K562 (cell line): Measurements from ENCODE around the gene SLC17A1. TPM values are rescaled to one million over a fixed set of nuclear protein-coding genes. Genes with fewer than 3 reads are reported as not detected.

Source experiments
- ATF1 ChIP-seq, 2 experiments: fragments of 450-650 bp in 1 of 2; IDR thresholded peaks; 2 replicates each; pipeline ENCODE4 v1.6.1; 2016; ENCODE audit warnings: missing compliant biosample characterization in 1 of 2, missing genetic modification characterization in 1 of 2
- CTCFL ChIP-seq: IDR thresholded peaks from 2 replicates; pipeline ENCODE4 v1.6.1; 2011; ENCODE audit warnings: borderline replicate concordance, low read depth, mild to moderate bottlenecking, moderate library complexity, low read length; ENCODE audit not compliant: insufficient read depth, poor library complexity, severe bottlenecking
- HINFP ChIP-seq: fragments of 450-650 bp; conservative IDR thresholded peaks from 2 replicates; pipeline ENCODE4 v1.6.1; 2016; ENCODE audit warnings: missing genetic modification characterization, low read depth, mild to moderate bottlenecking, control low read depth, missing compliant biosample characterization
- MCM7 ChIP-seq, 2 experiments: fragments of 450-650 bp; IDR thresholded peaks; 2 replicates each; pipeline ENCODE4 v1.6.1; 2016 to 2018
- MEF2A ChIP-seq: IDR thresholded peaks from 2 replicates; pipeline ENCODE4 v1.6.1; 2011; ENCODE audit warnings: low read depth, mild to moderate bottlenecking, low read length, moderate library complexity; ENCODE audit not compliant: control insufficient read depth
- RAD51 ChIP-seq: fragments of 450-650 bp; IDR thresholded peaks from 2 replicates; pipeline ENCODE4 v1.7.1; 2016; ENCODE audit warnings: low read depth, mild to moderate bottlenecking, borderline replicate concordance
- ZBTB9 ChIP-seq: fragments of 450-650 bp; formaldehyde crosslinking; IDR thresholded peaks from 2 replicates; pipeline ENCODE4 v1.4.0; 2020; ENCODE audit warnings: mild to moderate bottlenecking, moderate library complexity
- ZNF431 ChIP-seq: sonication (generic); formaldehyde crosslinking; IDR thresholded peaks from 2 replicates; pipeline ENCODE4 v1.8.0; 2022; ENCODE audit warnings: mild to moderate bottlenecking, missing genetic modification reagents
- polyA plus RNA-seq, 8 experiments: library from polyadenylated mRNA; depleted of rRNA in 4 of 8; stranded (reverse) in 5 of 8; unstranded in 3 of 8; fragments of >200 nt; fragmentation: Nextera tagmentation in 2 of 8; fragmentation: Illumina TruSeq in 1 of 8; extraction: Ambion mirVana in 2 of 8; extraction: Trizol in 1 of 8; gene quantifications; 2 replicates each; pipeline versions ENCODE4 v1.2.1 to v1.2.3, GENCODE V29; 2011 to 2014; ENCODE audit warnings: inconsistent platforms in 1 of 8, missing spikeins in 1 of 8
- total RNA-seq, 7 experiments: library from RNA; depleted of rRNA in 6 of 7; stranded (reverse); fragments of >200 nt in 6 of 7; fragmentation: Illumina TruSeq in 2 of 7; extraction: Trizol in 2 of 7; gene quantifications; 2 replicates each; pipeline versions ENCODE4 v1.2.1 to v1.2.3, GENCODE V29; 2011 to 2021; ENCODE audit warnings: low replicate concordance in 1 of 7

Gene SLC17A1
- total and polyA plus RNA-seq, 9 of the 15 experiments (the other 6 are each of a cell fraction or from before 2014, with no cell fraction given), result not detected

GRCh38 chr6:25872814-25873213, 41.0 kb upstream of the SLC17A1 start (continued):
- no peak for TF ChIP-seq HINFP (tag)
- no peak for TF ChIP-seq RAD51
- no peak for TF ChIP-seq MEF2A
- TF ChIP-seq CTCFL, result no peak
- TF ChIP-seq ZBTB9 (CRISPR knock-in tag), result no peak
- TF ChIP-seq MCM7 (IDR thresholded peaks at IDR 0.05), result no peak
- no peak for TF ChIP-seq ATF1 (CRISPR knock-in tag; IDR thresholded peaks at IDR 0.05)
- TF ChIP-seq ATF1 (tag; IDR thresholded peaks at IDR 0.05), result no peak
- no peak for TF ChIP-seq ZNF431 (CRISPR knock-in tag)
- TF ChIP-seq, all 486 proteins: peak for 0
